Endothelial cell (in vitro differentiated cells): ENCODE data around the gene LPCAT1. TPM values are rescaled to one million over a fixed set of nuclear protein-coding genes. Genes with fewer than 3 reads are reported as not detected.

Source experiments
- DNase-seq: peaks from one replicate; pipeline ENCODE4 v3.0.0; 2021; ENCODE audit warnings: low spot score
- H3K27ac Mint-ChIP-seq: one replicate; pipeline ENCODE4 v1.8.0; 2021; ENCODE audit warnings: mixed read lengths, inconsistent platforms; ENCODE audit not compliant: unreplicated experiment
- H3K27me3 Mint-ChIP-seq: one replicate; pipeline ENCODE4 v1.8.0; 2021; ENCODE audit warnings: mild to moderate bottlenecking, moderate library complexity, mixed read lengths, inconsistent platforms; ENCODE audit not compliant: unreplicated experiment
- H3K36me3 Mint-ChIP-seq: one replicate; pipeline ENCODE4 v1.8.0; 2021; ENCODE audit warnings: mild to moderate bottlenecking, low read depth, mixed read lengths, inconsistent platforms; ENCODE audit not compliant: unreplicated experiment
- H3K4me1 Mint-ChIP-seq: one replicate; pipeline ENCODE4 v1.8.0; 2021; ENCODE audit warnings: mild to moderate bottlenecking, mixed read lengths, inconsistent platforms; ENCODE audit not compliant: unreplicated experiment
- H3K4me3 Mint-ChIP-seq: one replicate; pipeline ENCODE4 v1.8.0; 2021; ENCODE audit warnings: mild to moderate bottlenecking, mixed read lengths, inconsistent platforms; ENCODE audit not compliant: unreplicated experiment
- H3K9me3 Mint-ChIP-seq: one replicate; pipeline ENCODE4 v1.8.0; 2021; ENCODE audit warnings: mixed read lengths, inconsistent platforms; ENCODE audit not compliant: unreplicated experiment
- total RNA-seq: library from RNA; stranded (reverse); fragmentation: NEBNext Ultra II Directional; extraction: Animal tissue kit (Norgen Biotek cat#: 25700); gene quantifications from one replicate; pipeline ENCODE4 v1.2.1, GENCODE V29; 2021; ENCODE audit not compliant: unreplicated experiment
- TF ChIP-seq, protein P1 (sequence below): fragments of 200-600 bp; sonication (generic); IDR thresholded peaks from one replicate; pipeline ENCODE4 v1.5.0; 2021; ENCODE audit warnings: antibody characterized with exemption; ENCODE audit not compliant: unreplicated experiment

LPCAT1 gene
- total RNA-seq, 1 donor from 2014 or later: 81.3 TPM

DNA sequence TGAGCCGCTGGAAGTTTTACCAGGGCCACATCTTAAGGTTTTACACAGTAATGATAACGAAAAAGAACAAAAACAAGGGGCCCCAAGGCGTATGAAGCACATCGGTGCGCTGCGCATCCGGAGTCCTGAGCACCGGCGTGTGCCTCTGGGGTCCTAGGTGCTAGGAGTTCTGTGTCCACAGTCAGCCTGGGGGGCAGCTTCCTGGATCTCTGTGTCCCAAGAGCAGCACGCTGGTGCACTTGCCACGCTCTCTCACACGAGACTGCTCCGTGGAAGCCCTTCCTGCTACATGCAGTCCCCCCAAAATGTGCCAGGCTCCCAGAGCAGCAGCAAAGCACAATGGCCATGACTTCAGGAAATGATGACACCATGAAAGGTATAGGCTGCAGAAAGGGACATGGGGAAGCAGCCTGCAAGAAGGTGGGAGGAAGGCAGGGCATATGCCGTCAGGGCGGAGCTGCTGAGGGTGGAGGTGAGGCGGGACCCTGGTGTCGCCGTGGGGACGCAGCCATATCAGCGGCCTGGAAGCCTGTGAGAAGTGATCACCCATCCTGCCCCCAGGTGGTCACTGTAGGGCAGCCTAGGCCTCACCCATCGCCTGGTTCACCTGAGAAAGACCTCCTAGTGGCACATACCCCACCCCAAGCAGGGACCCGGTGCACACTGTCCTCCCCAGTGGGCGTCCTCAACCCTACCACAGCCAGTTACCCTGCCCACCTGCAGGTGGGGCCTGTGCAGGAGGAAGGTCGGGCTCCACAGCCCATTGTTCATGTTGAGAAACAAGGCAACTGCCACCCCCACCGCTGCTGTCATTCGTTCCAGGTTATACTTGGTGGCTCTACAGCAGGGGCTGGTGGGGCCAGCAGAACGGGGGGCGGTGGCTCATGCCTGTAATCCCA, 54.9 kb downstream of the LPCAT1 start:
- TF ChIP-seq, protein P1, sequence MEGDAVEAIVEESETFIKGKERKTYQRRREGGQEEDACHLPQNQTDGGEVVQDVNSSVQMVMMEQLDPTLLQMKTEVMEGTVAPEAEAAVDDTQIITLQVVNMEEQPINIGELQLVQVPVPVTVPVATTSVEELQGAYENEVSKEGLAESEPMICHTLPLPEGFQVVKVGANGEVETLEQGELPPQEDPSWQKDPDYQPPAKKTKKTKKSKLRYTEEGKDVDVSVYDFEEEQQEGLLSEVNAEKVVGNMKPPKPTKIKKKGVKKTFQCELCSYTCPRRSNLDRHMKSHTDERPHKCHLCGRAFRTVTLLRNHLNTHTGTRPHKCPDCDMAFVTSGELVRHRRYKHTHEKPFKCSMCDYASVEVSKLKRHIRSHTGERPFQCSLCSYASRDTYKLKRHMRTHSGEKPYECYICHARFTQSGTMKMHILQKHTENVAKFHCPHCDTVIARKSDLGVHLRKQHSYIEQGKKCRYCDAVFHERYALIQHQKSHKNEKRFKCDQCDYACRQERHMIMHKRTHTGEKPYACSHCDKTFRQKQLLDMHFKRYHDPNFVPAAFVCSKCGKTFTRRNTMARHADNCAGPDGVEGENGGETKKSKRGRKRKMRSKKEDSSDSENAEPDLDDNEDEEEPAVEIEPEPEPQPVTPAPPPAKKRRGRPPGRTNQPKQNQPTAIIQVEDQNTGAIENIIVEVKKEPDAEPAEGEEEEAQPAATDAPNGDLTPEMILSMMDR: no peak
- Mint-ChIP-seq H3K4me3 (no peak overlapping the region), H3K4me1 (peaks cover 3% of the 10 kb centered on the region), H3K27ac (no peak overlapping the region), H3K36me3 (peaks cover 29% of the 10 kb centered on the region), H3K27me3 (peaks cover 15% of the 10 kb centered on the region), H3K9me3 (no peaks in the 10 kb centered on the region)
- DNase-seq: no peak

DNA sequence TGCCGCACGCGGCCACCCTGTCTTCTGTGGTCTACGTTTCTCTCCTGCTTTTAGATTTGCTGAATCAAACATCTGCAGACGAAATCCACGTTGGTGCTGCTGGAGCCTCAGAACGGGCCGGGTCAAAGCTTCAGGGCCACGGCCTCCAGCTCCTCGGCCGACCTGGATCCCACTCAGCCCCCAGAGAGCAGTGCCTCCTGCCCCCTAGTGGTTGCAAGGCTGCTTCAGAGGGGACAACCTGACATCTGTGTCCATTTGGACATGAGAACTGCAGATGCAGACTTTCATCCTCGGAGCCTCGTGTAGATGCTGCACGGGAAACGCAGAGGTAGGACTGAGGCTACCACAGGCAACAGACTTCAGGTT, 55.5 kb downstream of the LPCAT1 start:
- peaks cover 29% of the 10 kb centered on the region for H3K36me3 Mint-ChIP-seq
- H3K9me3 Mint-ChIP-seq: no peaks in the 10 kb centered on the region
- TF ChIP-seq, protein P1: peak; percentile 62
- peaks cover 3% of the 10 kb centered on the region for H3K4me1 Mint-ChIP-seq
- DNase-seq: peak; percentile 74
- H3K27ac Mint-ChIP-seq: no peak overlapping the region
- H3K4me3 Mint-ChIP-seq: peak overlapping the region; percentile 69
- H3K27me3 Mint-ChIP-seq: peaks cover 15% of the 10 kb centered on the region

DNA sequence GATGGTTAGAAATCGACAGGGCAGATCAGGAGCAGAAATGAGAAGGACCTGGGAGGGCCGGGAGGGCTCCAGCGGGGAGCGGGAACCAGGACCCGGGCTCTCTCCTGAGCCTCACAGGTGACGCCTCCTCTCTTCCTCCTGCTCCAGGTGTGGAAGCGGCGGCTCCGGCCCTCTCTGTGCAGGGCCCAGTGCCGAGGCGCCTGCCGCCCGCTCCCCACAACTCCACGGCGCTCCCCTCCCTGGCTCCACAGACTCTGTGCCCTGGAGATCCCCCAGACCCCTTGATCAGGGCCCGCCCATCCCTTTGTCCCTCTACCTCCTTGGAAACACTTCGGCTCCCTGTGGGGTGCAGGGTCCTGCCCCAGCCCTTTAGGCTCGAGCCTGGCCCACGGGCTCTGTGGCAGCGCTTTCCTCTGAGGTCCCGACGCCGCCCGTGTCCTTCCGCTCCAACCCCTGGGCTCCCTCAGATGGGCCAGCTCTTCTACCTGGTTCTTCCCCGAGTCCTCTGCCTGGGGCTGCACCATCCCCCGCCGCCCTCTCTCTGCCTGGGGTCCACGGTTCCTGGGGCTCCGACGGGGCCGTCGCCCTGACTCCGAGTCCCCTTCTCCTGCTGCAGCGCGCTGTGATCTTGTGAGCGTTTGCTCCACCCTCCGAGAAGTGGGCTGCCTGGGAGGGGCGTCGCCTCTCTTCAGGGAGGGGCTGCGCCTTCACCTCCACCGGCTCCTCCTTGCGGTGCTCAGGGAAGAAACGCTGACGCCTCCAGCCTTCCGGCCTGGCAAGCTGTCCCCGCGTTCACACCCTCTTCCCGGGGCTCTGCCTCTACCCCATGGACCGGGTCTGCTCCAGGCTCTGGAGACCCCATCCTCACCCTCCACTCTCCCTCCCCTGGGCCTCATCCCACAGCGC, 56.2 kb downstream of the LPCAT1 start:
- H3K27ac Mint-ChIP-seq: no peak overlapping the region
- H3K9me3 Mint-ChIP-seq: no peaks in the 10 kb centered on the region
- peaks cover 15% of the 10 kb centered on the region for H3K27me3 Mint-ChIP-seq
- H3K4me3 Mint-ChIP-seq: no peak overlapping the region
- TF ChIP-seq, protein P1: no peak
- no peak for DNase-seq
- H3K36me3 Mint-ChIP-seq: peaks cover 29% of the 10 kb centered on the region
- peaks cover 3% of the 10 kb centered on the region for H3K4me1 Mint-ChIP-seq

DNA sequence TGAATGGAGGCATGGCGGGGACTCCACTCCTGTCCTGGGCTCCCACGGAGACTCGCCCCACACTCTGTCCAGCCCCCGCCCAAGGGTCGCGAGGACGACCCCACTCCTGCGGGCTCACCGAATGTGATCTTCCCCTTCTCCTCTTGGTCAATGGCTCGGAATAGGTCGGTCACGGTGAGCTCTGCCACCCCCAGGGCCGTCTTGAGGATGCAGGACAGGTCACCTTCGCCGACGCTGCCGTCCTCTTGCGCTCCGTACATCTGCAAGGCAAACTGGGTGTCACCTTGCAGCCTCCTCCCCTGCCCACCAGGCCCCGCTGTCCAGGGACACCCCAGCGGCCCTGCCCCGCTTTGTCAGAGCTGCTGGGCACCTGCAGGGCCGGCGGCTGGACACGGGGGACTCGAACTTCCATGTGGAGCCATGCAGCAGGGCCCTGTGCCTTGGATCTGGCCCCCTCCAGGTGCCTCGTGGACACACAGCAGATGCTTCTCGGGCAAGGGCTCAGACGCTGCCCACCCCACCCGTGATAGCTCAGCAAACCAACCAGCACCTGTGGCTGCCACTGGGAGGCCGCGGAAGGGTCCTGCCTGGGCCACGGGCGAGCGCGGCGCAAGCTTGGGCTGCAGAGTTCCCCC, 57.0 kb downstream of the LPCAT1 start:
- TF ChIP-seq, protein P1: no peak
- Mint-ChIP-seq H3K9me3 (no peaks in the 10 kb centered on the region), H3K27me3 (peaks cover 17% of the 10 kb centered on the region), H3K27ac (no peak overlapping the region), H3K36me3 (peaks cover 33% of the 10 kb centered on the region), H3K4me3 (no peak overlapping the region), H3K4me1 (peaks cover 3% of the 10 kb centered on the region)
- no peak for DNase-seq
